GOT3 (cell line): ENCODE data around the gene CYTL1.
"Not testable (repeated sequence)": the region's sequence is repeated elsewhere in the genome, so short reads cannot be mapped to it uniquely, and the experiment has no call there.

Experiments
- DNase-seq: peaks from one replicate; lab custom pipeline; 2025; ENCODE audit warnings: mixed read lengths; lab: John Stamatoyannopoulos, UW

CYTL1 gene

GRCh38 chr4:5033281-5033841 lies 14.1 kb upstream of the CYTL1 start:
- DNase-seq = no peak

DNA sequence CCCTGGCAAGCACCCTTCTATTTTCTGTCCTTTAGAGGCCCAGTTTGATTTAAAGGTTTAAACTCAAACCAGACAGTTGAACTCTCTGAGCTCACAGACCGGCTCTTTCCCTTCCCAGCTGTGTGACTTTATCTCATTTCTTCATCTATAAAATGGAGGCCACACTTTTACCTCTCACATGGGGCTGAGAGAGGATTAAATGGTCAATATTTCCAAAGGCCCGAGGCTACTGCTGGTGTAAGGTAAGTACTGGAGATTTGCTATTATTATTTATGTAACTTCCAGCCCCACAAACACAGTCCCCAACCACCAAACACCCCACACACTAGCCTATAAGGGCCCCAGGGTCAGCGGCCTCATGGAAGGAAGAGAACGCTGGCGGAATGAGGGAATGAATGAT lies 13.6 kb upstream of the CYTL1 start:
- DNase-seq = no peak

DNA sequence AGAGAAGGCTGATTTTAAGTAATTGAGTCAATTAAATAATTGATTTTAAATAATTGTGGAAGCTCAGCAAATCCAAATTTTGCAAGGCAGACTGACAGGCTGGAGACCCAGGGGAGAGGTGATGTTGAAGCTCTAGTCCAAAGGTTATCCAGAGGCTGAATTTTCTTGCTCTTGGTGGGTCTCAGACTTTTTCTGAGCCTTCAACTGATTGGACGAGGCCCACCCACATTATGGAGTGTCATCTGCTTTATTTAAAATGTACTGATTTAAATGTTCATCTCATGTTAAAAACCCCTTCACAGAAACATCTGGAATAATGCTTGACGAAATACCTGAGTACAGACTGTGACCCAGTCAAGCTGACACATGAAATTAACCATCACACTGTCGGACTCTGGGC lies 11.7 kb upstream of the CYTL1 start:
- DNase-seq = no peak

DNA sequence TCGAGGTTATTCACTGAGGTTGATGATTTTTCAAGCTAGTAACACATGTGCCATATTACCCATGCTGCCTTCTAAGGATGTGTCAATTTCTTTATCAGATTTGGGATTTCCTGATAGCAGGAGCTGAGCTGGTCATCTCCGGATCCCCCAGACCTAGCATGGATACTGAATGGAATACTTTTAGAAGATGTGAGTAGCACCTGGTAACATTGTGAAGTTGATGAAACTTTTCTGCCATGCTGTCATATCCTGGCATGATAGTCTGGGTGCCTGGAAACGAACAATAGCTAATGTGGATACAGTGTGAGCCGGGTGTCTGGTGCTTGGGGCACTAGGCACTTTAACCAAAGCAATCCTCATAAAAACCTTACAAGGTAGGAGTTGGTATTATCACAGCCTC lies 11.0 kb upstream of the CYTL1 start:
- no peak for DNase-seq

DNA sequence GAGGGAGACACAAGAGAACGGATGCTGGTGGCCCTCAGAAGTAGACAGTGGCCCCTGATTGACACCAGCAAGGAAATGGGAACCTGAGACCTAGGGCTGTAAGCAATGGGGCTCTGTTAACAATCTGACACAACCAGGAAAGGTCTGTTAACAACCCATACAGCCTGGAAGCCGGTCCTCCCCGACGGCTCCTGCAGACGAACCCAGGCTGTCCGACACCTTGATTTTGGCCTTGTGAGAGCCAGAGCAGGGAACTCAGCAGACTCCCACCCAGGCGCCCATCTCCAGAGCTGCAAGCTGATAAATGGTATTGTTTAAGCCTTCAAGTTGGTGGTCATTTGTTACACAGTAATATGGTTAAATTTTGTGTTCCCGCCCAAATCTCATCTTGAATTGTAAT lies 10.2 kb upstream of the CYTL1 start:
- DNase-seq = no peak

DNA sequence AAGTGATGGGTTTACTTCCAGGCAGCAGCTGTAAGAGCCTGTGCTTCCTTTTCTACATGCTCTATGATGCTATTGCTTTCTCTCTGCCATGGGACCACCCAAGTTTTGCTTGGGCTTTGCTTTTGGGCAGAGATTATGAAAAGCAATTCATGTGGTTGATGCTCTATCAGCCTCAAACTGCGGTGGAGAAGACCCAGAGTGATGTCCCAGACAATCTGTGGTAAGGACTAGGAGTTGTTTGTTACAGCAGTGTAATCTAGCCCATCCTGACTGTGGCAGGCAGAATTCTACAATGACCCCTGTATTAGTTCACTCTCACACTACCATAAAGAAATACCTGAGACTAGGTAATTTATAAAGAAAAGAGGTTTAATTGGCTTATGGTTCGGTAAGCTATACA lies 9.2 kb upstream of the CYTL1 start:
- DNase-seq = no peak

DNA sequence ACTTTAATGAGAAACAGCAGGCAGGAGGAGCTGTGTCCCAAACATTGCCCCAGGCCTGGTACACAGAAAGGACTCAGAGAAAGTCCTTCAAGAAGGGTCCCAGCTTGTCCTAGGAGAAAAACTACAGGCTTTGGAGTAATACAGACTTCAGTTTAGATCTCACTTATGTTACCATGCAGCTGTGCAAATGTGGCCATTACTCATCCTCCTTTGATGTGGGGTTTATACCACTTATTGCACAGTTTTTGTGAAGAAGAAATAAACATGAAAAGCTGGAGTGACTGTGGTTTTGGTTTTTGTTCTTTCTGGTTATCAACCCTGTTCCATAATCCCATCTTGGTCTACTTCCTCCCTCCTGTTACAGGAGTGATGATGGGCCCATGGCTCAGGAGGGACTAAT lies 8.1 kb upstream of the CYTL1 start:
- DNase-seq = no peak

GRCh38 chr4:5026371-5026770 lies 7.1 kb upstream of the CYTL1 start:
- DNase-seq = no peak

- peak; percentile 25 for DNase-seq
Observed at GRCh38 chr4:5024673-5025072, 5.4 kb upstream of the CYTL1 start.

- DNase-seq = no peak
Observed at GRCh38 chr4:5021546-5021945, 2.3 kb upstream of the CYTL1 start.

GRCh38 chr4:5020341-5020740 lies 1.1 kb upstream of the CYTL1 start:
- no peak for DNase-seq

- no peak for DNase-seq
Observed at GRCh38 chr4:5019796-5020195, 538 bp upstream of the CYTL1 start.

DNA sequence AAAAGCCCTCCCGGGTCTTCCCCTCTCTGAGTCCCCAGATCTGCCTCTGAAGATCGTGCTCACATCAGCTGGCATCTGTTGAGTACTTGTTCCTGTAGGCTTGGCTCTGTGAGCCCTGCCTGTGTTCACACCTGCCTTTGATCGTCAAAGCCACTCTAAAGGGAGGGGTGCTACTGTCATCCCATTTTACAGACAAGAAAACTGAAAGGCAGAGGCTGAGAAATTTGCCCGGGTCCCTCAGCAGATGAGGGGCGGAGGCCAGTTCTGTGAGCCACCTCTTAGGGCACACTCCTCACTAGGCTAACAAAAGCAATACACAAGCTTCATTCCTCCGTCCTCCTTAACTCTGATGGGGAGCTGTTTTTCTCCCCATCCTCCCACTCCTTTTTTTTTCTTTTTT lies 655 bp downstream of the CYTL1 start:
- no peak for DNase-seq

GRCh38 chr4:5018096-5018495 lies 1.2 kb downstream of the CYTL1 start:
- no peak for DNase-seq

GRCh38 chr4:5014007-5014682 lies 5.1 kb downstream of the CYTL1 start:
- no peak for DNase-seq

GRCh38 chr4:5012958-5013357 lies 6.3 kb downstream of the CYTL1 start:
- no peak for DNase-seq

- no peak for DNase-seq
Observed at GRCh38 chr4:5012244-5012898, 6.9 kb downstream of the CYTL1 start.

DNA sequence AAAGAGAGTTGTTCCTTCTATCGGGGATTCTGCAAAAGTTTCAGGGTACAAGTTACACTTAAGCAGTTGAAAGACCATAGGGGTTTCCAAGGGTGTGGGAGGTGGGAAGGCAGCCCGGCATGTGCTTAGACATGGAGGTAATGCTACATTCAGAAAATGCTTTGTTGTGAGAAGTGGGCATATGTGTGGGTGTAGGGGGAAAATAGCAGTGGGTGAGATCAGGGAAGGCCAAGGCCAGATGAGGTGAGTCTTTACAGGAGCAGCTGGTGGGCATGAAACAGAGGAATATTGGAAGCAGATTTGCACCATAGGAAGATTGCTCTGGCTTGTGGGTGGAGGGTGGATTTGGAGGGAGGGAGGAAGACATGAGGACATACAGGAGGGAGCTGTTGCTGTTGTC lies 8.3 kb downstream of the CYTL1 start:
- DNase-seq = no peak

GRCh38 chr4:5009796-5010195 lies 9.5 kb downstream of the CYTL1 start:
- no peak for DNase-seq

DNA sequence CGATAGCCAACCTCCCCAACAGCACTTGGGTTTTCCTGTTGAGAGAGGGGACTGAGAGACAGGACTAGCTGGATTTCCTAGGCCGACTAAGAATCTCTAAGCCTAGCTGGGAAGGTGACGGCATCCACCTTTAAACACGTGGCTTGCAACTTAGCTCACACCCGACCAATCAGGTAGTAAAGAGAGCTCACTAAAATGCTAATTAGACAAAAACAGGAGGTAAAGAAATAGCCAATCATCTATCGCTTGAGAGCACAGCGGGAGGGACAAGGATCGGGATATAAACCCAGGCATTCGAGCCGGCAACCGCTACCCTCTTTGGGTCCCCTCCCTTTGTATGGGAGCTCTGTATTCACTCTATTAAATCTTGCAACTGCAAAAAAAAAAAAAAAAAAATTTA lies 12.3 kb downstream of the CYTL1 start:
- not testable (repeated sequence) for DNase-seq

GRCh38 chr4:5004496-5004895 lies 14.8 kb downstream of the CYTL1 start:
- no peak for DNase-seq

DNA sequence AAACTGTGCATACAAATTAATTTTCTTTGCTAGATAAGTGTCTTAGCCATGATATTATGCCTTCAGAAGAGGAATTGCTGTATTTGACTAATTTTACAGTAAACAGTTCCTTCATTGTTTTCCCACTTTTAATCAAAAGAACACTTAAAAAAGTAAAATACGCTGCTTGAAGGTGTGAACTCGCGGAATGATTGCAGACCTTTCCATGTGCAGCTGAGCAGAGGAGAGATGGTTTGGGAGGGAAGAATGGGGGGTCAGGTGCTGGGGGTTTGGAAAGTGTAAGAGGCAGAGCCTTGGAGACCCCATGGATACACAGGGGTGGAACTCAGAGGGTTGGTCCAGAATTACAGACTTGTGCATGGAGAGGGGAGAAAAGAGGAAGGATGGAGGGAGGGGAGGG lies 15.3 kb downstream of the CYTL1 start:
- no peak for DNase-seq

DNA sequence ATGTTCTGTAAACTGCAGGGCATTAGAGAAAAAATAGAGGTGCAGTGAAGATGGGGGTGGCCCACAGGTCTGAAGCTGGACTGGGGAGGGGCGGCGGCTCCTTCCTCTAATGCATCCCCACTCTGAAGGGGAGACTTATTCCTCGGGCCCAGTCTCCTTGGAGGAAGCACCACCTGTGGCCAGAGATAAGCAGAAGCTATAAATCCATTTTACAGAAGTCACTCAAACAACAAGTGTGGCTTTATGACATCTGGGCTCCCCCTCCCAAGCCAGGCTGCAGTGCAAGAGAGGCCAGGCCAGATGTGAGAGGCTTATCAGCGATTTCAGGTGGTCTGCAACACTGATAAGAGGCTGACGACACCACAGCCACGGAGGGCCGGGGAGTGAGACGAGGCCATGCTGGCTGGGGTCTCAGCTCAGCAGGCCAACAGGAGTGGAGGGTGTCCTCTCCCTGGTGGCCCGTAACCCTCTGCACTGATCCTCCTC lies 15.8 kb downstream of the CYTL1 start:
- DNase-seq = no peak

GRCh38 chr4:5001641-5002040 lies 17.6 kb downstream of the CYTL1 start:
- DNase-seq = not testable (repeated sequence)
